HG03175 (cell line): ENCODE measurements around the gene QRICH1.

ENCODE experiments used
- ATAC-seq: cut with Tn5 transposase; IDR thresholded peaks from one replicate; pipeline ENCODE4 v1.9.1; 2021; ENCODE audit warnings: mild to moderate bottlenecking, moderate library complexity; ENCODE audit not compliant: unreplicated experiment

The QRICH1 gene, protein sequence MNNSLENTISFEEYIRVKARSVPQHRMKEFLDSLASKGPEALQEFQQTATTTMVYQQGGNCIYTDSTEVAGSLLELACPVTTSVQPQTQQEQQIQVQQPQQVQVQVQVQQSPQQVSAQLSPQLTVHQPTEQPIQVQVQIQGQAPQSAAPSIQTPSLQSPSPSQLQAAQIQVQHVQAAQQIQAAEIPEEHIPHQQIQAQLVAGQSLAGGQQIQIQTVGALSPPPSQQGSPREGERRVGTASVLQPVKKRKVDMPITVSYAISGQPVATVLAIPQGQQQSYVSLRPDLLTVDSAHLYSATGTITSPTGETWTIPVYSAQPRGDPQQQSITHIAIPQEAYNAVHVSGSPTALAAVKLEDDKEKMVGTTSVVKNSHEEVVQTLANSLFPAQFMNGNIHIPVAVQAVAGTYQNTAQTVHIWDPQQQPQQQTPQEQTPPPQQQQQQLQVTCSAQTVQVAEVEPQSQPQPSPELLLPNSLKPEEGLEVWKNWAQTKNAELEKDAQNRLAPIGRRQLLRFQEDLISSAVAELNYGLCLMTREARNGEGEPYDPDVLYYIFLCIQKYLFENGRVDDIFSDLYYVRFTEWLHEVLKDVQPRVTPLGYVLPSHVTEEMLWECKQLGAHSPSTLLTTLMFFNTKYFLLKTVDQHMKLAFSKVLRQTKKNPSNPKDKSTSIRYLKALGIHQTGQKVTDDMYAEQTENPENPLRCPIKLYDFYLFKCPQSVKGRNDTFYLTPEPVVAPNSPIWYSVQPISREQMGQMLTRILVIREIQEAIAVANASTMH

GRCh38 chr3:49093853-49094767, at the start of gene QRICH1:
QRICH1 (minus strand) TSS chr3:49094071; CDS start chr3:49077017, 17,054 bp downstream.
- ATAC-seq: peak; percentile 76

DNA sequence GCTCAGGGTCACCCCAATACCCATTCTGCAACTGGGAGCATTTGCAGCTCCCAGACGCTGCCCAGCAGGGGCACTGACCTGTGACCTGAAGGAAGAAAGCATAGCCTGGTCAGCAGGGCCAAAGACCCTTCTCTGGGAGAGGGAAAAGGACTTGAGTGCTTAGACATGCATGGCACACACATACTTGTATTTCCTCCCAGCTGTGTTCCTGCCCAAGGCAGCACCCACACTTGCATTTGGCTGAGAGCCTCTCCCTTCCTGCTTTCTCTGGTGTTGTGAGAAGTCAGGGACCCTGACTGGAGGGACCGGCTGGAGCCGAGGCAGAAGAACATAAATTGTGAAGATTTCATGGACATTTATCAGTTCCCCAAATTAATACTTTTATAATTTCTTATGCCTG, 46.2 kb upstream of the QRICH1 start:
- ATAC-seq: no peak

DNA sequence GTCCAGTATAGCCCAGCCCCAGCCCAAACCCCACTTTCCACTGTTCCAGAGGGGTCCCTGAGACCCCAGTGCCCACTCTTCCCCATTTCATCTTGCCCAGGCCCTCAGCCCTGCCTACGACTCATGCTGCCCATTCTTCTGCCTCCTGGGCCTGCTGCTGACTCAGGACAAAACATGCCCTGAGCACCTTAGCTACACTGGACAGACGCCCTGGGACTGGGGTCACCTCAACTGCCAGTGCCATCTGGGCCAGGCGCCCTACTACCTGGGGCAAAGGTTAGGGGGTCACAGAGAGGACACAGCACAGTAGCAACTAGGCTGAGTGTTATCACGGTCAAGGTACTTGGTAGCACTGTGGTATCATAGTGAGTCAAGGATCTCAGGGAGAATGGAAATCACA, 41.6 kb upstream of the QRICH1 start:
- no peak for ATAC-seq

DNA sequence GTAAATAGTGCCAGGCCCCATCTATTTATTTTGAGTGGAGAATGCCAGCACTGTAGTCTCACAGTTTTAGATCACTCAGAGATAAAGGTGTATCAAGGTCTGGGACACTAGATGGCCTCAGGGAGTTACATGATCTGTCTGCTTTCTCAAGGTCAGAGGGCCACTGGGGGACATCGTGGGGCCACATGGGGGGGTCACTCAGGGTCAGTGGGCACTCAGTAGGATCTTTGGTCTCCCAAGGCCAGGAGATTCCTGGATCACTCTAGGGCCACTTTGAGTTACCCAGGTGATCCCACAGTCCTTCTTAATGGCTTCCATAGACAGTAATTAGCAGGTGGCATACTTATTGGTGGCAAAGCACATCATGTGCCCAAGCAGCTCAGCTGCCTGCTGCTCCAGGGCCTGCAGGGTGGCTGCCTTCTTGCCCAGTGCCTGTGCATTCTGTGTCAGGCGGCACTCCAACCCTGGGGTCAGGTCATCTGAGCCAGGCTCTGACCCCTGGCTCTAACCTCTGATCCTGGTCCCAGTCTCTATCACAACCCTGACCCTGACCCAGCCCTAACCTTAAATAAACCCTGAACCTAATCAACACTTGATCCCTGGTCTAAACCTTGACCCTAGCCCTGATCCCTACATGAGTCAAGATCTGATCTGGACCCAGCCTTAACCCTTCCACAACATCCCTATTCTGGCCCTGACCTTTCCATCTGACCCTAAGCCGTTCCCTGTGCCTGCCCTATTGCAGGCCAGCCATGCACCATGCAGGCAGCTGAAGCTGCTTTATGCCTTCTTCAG, 40.8 kb upstream of the QRICH1 start:
- no peak for ATAC-seq

DNA sequence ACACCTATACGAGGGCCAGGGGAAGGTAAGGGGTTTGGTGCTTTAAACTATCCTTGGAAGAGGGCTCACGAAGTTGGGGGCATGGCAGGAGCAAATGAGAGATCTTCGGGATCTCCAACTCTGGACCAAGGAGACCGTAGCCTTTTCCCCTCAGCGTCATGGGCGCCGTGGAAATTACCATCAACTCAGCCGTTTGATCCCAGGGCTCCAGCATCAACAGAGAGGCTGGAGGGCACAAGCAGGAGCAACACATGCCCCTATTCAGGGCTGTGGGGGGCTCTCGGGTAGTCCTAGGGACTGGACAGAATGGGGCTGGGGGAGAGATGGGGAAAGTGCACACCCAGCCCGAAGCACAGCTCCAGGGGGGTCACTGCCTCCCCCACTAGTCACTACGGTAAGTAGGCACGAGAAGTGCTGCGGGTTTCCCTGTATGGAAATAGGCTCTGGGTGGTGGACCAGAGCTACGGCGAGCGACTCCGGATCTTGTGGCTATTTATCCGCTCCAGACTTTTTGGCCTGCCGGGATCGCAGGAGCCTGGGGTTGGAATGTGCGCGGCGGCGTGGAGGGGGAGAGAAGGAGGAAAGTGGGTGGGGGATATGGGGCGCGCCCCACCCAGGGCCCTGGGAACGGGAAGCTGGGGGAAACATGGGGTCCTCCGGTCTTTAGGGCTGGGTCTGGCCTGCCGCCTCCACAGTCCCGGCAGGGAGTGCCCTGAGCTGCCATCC, 39.5 kb upstream of the QRICH1 start:
- no peak for ATAC-seq

- no peak for ATAC-seq
Observed at GRCh38 chr3:49132437-49133225, 38.8 kb upstream of the QRICH1 start, which contains the start of gene LAMB2. LAMB2 (minus strand) TSS chr3:49133050; CDS start chr3:49132867, 183 bp downstream.

DNA sequence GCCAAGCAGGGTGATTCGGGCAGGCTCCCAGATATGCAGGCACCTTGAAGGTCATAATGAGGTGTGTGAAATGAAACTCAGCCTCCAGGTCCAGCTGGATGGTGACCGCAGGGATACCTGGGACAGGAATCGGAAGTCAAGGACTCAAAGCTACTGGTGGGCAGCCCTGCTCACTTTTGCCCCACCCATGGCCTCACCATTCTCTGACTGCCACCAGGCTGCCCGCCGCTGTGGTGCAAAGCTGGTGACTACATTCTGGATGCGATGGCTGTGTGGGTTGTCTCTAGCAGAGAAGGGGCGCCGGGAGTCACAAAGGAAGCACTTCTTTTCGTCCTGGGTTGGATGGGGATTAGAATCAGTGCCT, 38.2 kb upstream of the QRICH1 start:
- ATAC-seq: no peak

- ATAC-seq: no peak
Observed at GRCh38 chr3:49131576-49131975, 37.7 kb upstream of the QRICH1 start.

DNA sequence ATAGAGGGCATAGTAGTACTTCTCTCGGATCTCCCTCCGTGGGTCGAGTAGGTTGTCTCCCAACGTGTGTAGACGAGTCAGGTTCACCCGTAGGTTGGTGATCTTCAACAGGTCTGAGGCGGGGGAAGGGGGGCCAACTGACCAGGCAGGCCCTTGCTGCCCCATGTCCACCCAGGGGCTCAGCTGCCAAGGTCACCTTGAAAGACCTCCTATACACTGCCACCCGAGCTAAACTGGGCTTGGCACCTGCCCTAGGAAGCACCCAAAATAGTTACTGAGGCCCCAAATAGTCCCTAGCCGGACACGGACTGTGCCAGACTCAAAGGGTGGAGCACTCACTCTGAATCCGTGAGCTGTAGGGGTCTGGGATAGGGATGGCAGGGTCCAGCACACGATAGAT, 37.2 kb upstream of the QRICH1 start:
- ATAC-seq: no peak

DNA sequence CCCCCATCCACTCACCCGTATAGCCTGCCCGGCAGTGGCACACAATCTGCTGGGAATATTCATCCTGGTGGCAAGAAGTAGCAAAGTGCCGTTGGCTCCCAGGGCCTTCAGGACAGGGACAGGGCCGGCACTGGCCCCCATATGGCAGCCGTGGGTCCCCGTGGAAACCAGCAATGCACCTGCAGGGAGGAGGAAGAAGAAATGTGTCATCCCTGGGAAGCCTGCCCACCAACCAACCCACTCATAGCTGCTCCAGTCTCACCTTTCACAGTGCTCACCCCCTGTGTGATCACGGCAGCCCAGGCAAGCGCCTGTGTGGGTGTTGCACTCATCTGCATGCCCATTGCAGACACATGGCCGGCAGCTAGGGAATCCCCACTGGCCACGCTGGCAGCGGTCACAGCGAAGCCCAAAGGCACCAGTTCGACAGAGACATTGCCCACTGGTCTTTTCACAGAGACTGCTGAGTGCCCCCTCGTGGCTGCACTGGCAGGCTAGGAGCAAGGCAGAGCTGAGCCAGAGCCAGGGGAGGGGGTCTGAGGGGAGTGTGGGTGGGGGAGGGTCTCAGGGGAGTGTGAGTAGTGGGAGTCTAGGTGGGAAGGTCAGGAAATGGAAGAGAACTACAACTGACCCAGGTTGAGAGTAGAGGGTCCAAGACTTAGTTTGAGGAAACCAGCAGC, 31.3 kb upstream of the QRICH1 start:
- ATAC-seq: no peak

DNA sequence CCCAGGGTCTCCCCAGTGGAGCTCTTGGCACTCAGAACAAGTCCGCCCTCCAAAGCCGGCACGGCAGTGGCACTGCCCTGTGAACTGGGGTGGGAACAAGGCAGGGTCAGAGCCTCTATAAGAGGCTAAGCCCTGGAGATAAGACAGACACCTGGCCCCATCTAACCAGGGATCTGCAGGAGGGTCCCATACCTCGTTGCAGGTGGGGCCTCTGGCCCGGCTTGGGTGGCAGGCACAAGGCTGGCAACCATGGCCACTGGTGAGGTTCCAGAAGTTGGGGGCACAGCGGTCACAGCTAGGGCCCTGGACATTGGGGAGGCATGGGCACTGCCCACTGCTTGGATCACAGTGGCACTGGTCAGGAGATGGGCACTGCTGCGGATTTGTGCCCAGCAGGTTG, 30.3 kb upstream of the QRICH1 start:
- ATAC-seq: no peak

GRCh38 chr3:49123687-49124086, 29.8 kb upstream of the QRICH1 start:
- no peak for ATAC-seq

- no peak for ATAC-seq
Observed at GRCh38 chr3:49122886-49123545, 29.1 kb upstream of the QRICH1 start.

DNA sequence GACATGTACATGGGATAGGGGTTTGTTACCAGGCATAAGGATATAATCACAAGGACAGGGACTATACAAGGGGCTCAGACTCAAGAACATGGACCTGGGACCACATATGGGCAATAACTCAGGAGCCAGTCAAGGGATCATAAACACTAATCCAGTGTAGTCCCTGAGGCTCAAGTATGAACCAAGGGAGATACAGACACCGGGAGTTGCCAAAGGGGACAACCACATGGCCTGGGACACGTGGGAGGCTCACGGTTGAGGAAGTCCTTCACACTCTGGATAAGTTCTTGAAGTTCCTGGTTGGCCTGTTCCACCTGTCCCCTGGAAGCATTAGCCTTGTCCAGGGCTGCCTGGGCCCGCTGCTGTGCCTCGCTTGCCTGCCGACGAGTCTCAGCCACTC, 28.6 kb upstream of the QRICH1 start:
- no peak for ATAC-seq

DNA sequence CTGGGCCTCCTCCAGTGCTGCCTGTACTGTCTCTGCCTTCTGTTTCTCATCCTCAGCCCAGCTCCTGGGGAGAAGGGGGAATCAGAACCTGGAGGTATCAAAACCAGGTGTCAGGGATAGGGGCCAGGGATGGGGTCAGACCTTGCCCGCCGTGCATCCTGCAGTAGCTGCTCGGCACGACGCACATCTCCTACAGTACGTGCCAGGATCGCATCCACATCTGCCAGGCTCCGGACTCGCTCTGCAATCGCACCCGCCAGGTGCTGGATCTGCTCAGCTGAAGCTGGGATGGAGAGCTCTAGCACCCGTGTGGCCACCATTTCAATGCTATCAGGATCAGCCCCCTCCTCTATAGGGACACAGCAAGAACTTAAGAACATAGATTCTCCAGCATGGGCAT, 28.2 kb upstream of the QRICH1 start:
- ATAC-seq: no peak

GRCh38 chr3:49121132-49121736, 27.4 kb upstream of the QRICH1 start:
- peak; percentile 6 for ATAC-seq

DNA sequence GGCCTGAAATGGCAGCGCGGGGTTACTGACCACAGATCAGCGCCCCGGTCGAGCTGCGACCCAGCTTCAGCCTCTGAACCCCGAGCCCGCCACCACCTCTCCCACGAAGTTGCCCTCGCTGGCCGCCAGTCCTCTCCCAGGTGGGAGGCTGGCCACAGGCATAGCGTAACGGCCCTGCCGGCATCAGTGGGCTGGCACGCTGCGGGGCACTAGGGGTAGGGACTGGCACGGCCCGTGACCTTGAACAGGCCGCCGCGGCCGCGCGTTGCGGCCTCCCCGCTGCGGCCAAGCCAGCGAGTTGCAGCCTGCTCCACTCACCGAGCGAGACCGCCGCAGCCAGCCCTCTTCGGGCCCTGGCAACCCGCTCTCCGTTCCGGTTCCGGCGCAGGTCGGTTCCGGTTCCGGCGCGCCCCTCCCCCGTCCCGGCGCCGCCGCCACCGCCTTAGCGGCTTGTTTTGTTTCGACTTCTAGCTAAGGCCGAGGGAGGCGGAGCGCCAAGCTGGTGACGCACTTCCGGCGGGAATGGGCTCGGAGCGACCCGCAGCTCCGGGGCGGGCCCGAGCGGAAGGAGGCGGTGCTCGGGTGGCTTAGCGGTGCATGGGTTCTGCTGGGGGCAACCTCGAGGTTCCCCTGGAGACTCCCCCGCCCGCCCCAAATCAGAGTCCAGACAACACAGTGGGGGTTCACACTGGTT, 26.7 kb upstream of the QRICH1 start, which contains the start of gene USP19:
USP19 (minus strand) TSS at position 386 of the 694 bp plus-strand sequence. CDS start 1,678 bp downstream, outside the sequence.
- ATAC-seq: peak; percentile 89
